GM20000 (cell line): ENCODE data around the gene BCL11A.
A peak's percentile ranks its signal among the peaks of the same experiment; 100 is the strongest.

Experiments
- DNase-seq: peaks from one replicate; pipeline ENCODE4 v3.0.0; 2012; ENCODE audit warnings: low spot score
- TF ChIP-seq, protein P1 (sequence below): IDR thresholded peaks from 2 replicates; pipeline ENCODE4 v1.5.1; 2012; ENCODE audit warnings: mild to moderate bottlenecking, control low read depth; ENCODE audit errors: extremely low read depth, missing control alignments

Gene BCL11A

DNA sequence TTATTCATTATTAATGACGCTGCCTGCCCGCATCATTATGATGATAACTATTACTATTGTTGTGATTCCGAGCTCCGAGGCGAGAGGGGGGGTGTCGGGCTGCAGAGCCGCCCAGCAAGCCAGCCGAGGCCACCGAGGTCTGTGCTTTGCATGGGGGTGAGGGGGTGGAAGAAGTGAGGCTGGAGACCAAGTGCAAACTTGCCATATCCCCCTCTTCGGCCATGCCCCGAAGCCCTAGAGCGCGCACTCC lies 3.6 kb downstream of the BCL11A start:
- TF ChIP-seq, protein P1, sequence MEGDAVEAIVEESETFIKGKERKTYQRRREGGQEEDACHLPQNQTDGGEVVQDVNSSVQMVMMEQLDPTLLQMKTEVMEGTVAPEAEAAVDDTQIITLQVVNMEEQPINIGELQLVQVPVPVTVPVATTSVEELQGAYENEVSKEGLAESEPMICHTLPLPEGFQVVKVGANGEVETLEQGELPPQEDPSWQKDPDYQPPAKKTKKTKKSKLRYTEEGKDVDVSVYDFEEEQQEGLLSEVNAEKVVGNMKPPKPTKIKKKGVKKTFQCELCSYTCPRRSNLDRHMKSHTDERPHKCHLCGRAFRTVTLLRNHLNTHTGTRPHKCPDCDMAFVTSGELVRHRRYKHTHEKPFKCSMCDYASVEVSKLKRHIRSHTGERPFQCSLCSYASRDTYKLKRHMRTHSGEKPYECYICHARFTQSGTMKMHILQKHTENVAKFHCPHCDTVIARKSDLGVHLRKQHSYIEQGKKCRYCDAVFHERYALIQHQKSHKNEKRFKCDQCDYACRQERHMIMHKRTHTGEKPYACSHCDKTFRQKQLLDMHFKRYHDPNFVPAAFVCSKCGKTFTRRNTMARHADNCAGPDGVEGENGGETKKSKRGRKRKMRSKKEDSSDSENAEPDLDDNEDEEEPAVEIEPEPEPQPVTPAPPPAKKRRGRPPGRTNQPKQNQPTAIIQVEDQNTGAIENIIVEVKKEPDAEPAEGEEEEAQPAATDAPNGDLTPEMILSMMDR = no peak
- no peak for DNase-seq

DNA sequence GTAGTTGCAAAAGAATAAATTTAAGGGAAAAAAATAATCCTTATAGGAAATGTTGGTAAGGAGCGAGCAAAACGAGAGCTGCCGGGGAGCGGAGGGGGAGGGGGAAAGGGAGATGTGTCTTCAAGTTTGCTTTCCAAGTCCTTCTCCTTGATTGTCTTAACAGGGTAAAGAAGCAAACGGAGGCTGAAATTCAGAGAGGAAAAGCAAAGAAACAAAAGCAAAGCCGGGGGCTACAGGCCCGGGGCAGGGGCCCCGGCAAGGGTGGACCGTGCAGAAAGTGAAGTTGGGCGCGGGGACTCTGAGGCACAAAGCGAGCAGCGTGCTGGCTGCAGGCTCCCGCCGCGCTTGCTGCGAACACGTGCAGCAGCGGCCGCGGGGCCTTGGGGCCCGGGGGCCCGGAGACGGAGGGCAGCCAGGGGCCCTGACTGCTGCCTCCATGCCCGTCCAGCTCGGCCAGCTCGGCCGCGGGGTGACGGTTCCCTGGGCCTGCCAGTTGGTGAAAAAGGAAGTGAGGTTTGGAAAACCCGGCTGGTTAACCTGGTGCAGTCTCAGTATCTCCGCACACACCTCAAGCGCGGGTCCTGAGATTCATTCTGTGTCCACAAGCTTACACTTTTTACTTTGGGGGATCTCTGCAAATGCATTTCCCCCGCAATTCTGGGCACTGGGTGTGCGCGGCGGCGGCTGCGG lies 4.1 kb downstream of the BCL11A start:
- DNase-seq = peak; percentile 27

DNA sequence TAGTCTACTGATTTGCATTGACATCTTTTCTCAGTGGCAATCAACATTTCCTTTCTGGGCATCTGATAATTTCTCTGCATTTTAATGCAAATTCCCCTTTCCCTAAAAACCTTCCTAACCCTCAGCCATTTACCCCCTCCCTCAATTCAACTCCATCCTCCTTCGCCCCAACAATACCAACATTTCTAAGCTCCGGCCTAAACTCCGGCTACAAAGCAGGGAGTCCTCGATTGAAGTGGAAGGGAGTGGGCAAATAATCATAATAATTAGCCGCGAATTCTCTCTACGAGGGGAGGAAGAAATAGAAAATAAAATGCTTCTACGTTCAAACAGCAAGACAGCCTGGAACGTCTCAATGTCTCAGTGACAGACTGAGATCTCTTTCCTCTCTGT lies 4.6 kb downstream of the BCL11A start:
- no peak for DNase-seq
- TF ChIP-seq, protein P1 = no peak

More for the DNA sequence above, 4.1 kb downstream of the BCL11A start:
- TF ChIP-seq, protein P1 = no peak

DNA sequence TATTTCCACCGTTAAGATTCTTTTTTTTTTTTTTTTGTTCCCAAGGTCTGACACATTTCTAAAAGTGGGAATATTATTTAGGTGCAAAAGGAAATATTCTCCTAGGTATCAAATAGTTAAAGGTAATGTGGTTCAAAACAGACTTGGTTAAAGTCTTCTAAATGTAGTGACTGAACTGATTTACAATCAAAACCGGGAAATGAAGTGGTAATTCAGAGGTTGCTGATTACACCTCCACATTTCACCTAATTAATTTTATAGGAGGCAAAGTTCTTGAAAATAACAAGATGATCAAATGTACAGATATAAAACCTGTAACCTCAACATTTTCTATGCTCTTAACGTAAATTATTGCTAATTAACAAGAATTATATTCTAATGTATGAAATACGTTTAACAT lies 5.1 kb downstream of the BCL11A start:
- TF ChIP-seq, protein P1 = no peak
- DNase-seq = no peak

DNA sequence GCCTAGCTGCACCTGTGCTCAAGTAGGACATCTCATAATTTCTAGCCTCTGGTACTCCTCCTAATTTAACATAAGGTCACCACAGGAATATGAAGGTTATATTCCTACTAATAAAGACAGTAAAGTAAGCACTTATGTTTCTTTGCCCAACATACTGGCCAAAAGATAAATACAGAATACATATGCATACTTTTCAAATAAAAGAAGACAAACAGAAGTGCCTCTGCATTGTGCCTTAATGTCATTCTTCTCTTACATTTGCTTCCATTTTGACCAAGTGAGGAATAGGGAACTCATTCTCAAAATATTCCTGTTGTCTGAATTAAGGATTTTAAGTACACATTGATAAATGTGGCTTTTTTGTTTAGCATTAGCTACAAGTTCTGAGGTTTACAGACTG lies 5.6 kb downstream of the BCL11A start:
- DNase-seq = no peak
- TF ChIP-seq, protein P1 = no peak

DNA sequence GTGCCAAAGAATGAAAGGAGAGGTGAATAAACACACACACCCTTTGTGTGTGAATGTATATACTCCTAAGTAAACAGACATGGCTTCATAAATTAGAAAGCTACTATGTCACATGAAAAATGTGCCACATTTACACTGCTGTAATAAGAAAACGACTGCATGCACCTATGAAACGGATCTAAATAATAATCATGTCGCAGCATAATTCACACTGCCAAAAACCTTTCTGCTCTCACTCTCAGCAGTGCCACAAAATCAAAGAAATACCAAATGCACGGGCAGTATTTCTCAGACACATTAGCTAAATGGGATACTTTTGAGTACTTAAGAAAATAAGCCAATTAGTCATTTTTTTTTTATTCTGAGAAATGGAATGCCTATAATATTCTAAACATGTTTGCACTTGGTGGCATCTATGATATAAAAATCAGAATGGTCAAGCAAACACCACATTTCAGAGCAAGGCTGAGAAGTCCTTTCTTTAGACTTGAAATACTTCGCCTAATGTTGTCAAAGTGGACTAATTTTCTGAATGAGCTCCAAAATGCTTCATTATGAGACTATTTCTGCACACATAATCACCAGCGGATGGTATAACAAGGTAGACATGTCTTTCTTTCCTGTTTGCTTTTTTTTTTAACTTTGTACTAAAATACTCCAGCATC lies 6.6 kb downstream of the BCL11A start:
- DNase-seq = no peak
- TF ChIP-seq, protein P1 = no peak

DNA sequence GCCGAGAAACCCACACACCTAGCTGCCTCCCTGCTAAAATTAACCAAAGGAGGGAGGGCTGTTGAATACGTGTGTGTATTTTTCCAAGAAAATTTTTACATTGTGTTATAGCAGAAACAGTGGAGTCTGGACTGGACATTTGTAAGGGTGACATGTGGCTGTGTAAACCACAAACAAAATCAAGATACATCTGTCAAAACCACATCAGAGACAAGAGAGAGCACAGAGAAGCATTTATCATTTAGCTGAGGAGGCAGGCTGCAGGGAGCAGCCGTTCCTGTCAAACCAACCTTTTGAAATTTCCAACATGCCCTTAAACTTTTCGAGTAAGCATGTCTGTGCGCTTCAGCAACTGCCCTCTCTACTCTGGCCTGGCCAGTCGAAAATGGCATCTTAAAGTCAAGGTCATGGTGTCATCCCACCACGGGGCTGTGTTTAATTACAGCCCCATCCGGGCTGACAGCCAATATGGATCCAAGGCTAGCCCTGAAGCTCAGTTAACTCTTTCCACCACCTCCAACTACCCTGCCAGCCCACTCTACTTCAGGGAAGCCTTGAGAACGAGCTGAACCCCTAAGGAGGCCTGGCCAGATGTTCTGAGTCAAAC lies 8.4 kb downstream of the BCL11A start:
- TF ChIP-seq, protein P1 = no peak
- DNase-seq = no peak
